GM19452 (cell line): ENCODE data around the gene HCAR2.
"Not testable (repeated sequence)": the region's sequence is repeated elsewhere in the genome, so short reads cannot be mapped to it uniquely, and the experiment has no call there.

ENCODE experiments used
- ATAC-seq: cut with Tn5 transposase; IDR thresholded peaks from one replicate; pipeline ENCODE4 v1.9.1; 2021; ENCODE audit not compliant: unreplicated experiment

Gene HCAR2

GRCh38 chr12:122665759-122666158 is 37.4 kb downstream of the HCAR2 start:
- ATAC-seq, result no peak

- no peak for ATAC-seq
Observed at GRCh38 chr12:122665349-122665748, 37.8 kb downstream of the HCAR2 start.

- no peak for ATAC-seq
Observed at GRCh38 chr12:122661938-122662337, 41.2 kb downstream of the HCAR2 start.

- no peak for ATAC-seq
Observed at GRCh38 chr12:122661246-122661645, 41.9 kb downstream of the HCAR2 start.

GRCh38 chr12:122659579-122659978 is 43.6 kb downstream of the HCAR2 start:
- ATAC-seq, result no peak

- ATAC-seq, result no peak
Observed at GRCh38 chr12:122656298-122656697, 46.9 kb downstream of the HCAR2 start.

DNA sequence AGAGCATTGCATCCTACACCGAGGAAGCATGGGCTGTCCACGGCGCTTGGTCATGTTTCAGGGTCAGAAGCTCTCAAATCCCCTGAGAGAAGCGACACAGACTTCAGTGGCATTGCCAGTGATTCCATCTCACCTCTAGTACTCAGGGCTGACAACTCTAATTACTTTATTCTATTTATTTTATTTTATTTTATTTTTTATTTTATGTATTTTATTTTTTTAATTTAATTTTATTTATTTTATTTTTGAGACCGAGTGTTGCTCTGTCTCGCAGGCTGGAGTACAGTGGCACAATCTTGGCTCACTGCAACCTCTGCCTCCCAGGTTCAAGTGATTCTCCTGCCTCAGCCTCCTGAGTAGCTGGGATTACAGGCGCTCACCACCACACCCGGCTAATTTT is 49.9 kb downstream of the HCAR2 start:
- ATAC-seq, result not testable (repeated sequence)

DNA sequence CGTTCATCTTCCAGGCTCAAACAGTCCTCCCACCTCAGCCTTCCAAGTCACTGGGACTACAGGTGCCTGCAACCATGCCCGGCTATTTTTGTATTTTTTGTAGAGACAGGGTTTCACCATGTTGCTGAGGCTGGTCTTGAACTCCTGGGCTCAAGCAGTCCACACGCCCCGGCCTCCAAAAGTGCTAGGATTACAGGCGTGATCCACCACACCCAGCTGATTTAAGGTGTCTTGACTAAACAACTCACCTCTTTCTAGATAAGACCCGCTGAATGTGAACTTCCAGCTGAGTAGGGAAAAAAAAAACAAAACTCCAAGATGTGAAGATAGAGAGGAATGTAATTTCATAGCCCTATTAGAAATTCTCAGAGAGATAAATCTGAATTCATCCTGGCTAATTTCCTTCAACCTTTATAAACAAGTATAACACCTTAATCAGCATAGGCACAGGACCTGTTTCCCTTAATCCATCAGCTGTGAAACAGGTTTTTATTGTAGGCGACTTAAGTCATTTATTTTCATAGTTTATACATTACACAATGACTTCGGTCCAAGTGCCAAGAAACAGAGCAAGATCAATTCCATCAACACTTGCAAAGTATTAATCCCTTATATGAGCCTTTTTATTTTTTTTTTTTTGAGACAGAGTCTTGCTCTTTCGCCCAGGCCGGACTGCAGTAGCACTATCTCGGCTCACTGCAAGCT is 51.5 kb downstream of the HCAR2 start:
- no peak for ATAC-seq
